Activated T-cell treated with anti-CD3 and anti-CD28 coated beads for 24 hours (primary cell): Measurements from ENCODE around the gene BICDL1.

Experiments
- DNase-seq: peaks from one replicate; pipeline ENCODE4 v3.0.0-alpha.2; 2020; ENCODE audit warnings: low read depth

BICDL1 gene

DNA sequence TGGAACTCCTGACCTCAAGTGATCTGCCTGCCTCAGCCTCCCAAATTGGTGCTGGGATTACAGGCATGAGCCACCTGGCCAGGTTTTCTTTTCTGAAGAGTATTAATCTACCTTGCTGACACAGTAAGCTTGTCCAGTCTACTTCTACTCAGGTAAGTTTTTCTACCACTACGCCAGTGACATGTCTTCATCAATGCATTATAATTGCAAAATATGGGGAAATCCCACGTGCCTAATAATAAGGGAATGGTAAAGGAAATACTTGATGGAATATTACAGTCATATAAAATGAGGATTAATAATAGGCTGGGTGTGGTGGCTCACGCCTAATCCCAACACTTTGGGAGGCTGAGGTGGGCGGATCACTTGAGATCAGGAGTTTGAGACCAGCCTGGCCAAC is 65.3 kb downstream of the BICDL1 start:
- no peak for DNase-seq

DNA sequence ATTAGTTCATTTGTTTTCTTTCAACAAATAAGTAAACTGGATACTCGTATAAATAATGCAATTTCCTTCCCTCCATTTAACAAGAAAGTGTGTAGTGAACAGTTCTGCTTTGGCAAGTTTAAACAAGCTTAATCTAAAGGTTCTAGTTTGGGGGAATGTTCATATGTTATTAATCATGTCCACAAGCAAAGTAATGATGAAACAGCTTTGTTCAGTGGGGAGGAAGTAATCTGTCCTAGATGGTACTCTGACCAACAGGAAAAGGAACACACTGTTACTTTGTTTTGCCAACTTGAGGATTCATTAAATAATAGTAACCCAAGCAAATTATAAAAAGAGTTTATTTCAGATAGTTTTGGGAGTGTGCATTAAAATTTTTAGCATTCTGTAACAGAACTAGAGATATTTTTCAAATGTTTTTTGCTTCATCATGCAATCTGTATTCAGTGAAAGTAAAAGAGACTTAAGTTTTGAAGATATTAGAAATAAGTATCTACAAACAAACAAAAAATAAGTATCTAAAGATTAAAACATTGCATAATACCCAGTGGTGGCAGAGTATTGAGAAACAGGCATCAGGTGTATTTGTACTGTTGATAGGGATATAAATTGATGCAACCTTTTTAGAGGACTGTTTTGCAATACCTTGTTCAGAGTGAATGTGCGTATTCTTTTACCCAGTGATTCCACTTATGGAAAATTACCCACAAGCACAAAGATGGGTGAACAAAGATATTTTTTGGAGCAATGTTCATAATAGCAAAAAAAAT is 66.4 kb downstream of the BICDL1 start:
- DNase-seq, result no peak

- DNase-seq, result no peak
Observed at GRCh38 chr12:120056739-120057138, 67.7 kb downstream of the BICDL1 start.

- DNase-seq, result no peak
Observed at GRCh38 chr12:120060196-120060595, 71.2 kb downstream of the BICDL1 start.

- no peak for DNase-seq
Observed at GRCh38 chr12:120060717-120061116, 71.7 kb downstream of the BICDL1 start.

DNA sequence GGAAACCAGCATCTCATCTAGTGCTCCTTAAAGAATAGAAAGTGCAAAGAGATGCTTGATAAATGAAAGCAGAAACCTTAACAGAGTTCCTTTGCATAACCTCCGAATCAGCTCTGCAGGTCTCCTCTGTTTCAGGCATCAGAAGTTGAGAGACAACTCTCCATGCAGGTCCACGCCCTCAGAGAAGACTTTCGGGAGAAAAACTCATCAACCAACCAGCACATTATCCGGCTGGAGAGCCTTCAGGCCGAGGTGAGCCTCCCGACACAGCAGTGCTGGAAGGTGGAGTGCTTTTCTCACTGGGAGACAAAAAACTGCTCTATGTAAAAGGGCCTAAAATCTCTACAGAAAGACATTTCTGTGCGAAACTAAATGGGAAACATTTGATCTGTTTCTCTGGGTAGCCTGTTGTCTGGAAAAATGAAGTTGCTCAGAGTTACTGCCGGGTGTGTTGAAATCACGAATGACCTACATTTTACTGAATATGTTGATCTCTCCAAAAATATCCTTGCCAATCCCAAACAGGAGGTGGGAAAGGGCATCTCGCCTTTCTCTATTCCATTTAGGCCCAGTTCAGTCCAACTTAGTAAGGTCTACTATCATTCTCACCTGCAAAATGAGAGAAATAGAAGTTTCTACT is 72.7 kb downstream of the BICDL1 start:
- DNase-seq, result no peak

GRCh38 chr12:120062976-120063579 is 74.0 kb downstream of the BICDL1 start:
- DNase-seq, result no peak

DNA sequence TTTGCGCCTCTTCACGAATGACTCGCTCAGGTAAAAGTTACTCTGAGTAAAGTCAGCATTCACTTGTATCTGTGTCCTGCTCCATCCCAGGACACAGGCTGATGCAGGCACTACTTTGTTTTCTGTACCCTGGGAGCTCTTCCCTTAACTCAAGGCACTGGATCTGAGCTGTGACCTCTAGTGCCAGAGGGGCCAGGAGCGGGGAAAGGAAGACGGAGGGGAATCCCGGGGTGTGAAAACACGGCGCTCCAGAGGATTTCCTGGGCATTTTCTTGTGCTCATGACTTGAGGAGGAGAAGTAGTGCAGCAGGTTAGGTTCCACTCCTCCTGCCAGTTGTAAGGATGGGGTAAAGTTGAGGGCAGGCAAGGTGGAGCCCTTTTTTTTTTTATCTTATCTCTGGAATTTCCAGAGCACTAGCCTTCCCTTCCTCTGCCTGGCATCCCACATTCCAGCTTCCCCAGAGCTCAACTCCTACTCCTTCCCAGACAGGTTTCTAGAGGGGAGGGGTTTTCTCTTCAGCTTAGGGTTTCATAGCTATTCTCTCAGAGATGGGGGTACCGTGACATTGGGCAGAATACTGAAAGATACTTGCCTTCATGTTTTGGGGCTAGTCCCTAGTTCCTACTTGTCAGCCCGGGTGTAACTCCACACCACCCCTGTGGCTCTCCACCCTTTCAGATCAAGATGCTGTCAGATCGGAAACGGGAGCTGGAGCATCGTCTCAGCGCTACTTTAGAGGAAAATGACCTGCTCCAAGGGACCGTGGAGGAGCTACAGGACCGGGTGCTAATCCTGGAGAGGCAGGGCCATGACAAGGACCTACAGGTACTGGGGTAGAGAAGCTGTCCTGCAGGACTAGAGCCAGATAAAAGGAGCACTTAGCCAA is 75.3 kb downstream of the BICDL1 start:
- no peak for DNase-seq

DNA sequence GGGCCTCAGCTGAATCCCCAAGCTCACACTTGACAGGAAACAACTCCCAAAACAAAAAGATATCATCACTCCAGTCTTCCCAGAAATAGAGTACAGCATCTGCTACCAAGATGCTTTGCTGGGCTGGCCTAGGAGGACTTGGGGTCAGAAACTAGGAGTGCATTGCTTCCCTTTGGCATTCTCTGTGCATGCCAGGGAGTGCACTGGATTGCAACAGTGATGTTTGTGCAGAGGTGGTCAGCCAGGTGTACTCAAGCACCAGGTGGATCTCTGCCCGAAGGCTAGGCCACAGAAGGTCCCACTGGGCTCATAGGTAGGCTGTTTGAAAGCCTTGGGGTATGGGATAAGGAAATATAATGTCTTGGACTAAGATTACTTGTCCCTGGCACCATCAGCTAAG is 76.4 kb downstream of the BICDL1 start:
- no peak for DNase-seq

DNA sequence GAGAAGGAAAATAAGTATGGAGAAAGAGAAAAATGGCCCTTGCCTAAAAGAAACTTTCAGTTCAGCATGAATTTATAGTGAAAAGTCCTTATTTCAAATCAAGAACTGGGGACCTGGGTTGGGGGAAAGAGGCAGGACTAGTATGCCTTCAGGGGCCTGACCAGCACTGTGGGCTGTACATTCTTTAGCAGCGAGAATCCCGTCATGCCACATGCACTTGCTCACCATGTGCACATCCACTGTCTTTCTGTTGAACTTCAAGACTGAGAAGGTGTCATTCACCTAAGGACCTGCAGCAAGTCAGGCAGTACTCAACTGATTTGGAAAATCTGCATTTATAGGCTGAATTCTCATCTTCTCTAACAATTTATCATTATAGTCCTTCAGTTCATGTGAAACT is 77.3 kb downstream of the BICDL1 start:
- DNase-seq, result no peak

GRCh38 chr12:120067084-120067869 is 78.2 kb downstream of the BICDL1 start:
- no peak for DNase-seq

- no peak for DNase-seq
Observed at GRCh38 chr12:120067901-120068300, 78.9 kb downstream of the BICDL1 start.

GRCh38 chr12:120069278-120069677 is 80.2 kb downstream of the BICDL1 start:
- DNase-seq, result no peak

GRCh38 chr12:120071493-120072020 is 82.5 kb downstream of the BICDL1 start:
- DNase-seq, result no peak

DNA sequence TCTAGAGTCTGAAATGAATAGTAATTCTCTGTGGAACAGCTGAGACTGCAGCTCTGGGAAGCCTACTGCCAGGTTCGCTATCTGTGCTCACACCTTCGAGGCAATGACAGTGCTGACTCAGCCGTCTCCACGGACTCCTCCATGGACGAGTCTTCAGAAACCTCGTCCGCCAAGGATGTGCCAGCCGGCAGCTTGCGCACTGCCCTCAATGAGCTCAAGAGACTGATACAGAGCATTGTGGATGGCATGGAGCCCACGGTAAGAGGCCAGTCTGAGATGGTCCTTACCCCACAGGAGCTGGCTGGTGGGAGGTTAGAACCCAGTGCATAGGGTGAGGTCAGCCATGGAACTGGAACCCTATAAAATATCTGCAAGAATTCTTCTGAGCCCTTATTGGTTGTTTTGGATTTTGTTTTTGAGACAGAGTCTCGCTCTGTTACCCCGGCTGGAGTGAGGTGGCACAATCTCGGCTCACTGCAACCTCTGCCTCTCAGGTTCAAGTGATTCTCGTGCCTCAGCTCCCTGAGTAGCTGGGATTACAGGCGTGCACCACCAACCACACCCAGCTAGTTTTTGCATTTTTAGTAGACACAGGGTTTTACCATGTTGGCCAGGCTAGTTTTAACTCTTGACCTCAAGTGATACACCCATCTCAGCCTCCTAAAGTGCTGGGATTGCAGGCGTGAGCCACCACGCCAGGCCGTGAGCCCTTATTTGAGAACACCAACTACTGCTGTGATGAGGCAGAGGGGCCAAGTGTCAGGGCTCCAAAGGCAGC is 83.6 kb downstream of the BICDL1 start:
- DNase-seq, result no peak

DNA sequence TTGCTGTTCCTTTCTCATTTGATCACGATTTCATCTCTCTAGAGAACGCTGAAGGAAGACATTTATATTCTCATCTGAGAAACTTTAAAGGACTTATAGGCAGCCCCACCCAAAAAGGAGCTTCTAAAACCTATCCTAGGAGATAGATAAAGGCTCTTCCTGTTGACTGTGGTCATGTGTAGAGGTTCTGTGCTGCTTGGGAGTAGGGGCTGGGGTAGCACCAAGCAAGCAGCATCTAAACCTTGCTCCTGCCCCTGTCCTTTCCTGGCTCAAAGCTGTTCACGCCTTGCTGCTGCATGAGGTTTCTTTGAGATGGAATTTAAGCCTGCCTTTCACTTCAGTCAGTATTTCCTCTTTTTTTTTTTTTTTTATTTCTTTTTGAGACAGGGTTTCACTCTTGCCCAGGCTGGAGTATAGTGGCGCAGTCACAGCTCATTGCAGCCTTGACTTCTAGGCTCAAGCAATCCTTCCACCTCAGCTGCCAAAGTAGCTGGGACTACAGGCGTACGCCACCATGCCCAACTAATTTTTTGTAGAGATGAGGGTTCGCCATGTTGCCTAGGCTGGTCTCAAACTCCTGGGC is 86.1 kb downstream of the BICDL1 start:
- DNase-seq, result no peak

DNA sequence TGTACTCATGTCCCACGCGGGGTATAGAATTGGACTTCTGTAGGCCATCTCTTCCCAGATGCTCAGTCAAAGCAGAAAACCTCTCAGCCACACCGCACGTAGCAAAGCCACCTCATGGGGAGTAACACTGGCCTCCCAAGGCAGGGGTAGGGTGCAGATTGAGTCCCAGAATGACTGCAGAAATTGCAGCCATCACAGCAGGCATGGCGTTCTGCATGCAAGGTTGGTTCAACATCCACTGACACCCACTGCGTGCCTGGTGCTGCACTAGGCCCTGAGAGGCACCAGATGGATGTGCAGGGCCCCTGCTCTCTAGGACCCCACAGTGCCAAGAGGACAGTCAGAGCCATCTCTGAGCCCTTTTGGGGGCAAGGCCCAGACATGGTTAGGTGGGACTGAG is 87.6 kb downstream of the BICDL1 start:
- no peak for DNase-seq

- DNase-seq, result no peak
Observed at GRCh38 chr12:120077260-120077659, 88.2 kb downstream of the BICDL1 start.

- DNase-seq, result no peak
Observed at GRCh38 chr12:120078868-120079267, 89.8 kb downstream of the BICDL1 start.
